RWPE2 (cell line): ENCODE results near the gene CA7.

Source experiments
- ATAC-seq: fragments of 200-7000 bp; cut with Tn5 transposase; 3 replicates; pipeline ENCODE4 v1.9.1; 2021; ENCODE audit warnings: low read depth
- DNase-seq: peaks from one replicate; pipeline ENCODE4 v3.0.0-alpha.2; 2020; ENCODE audit warnings: low spot score
- H3K27ac ChIP-seq: fragments of 450-650 bp; 2 replicates; pipeline ENCODE4 v1.5.1; 2017; ENCODE audit warnings: mild to moderate bottlenecking; ENCODE audit not compliant: poor library complexity, severe bottlenecking
- H3K27me3 ChIP-seq: fragments of 250-450 bp; sonication (Bioruptor Pico); 2 replicates; pipeline ENCODE4 v1.5.1; 2021; ENCODE audit warnings: mild to moderate bottlenecking, moderate library complexity; ENCODE audit not compliant: insufficient read depth, poor library complexity, severe bottlenecking
- H3K36me3 ChIP-seq: fragments of 250-450 bp; sonication (Bioruptor Pico); 2 replicates; pipeline ENCODE4 v1.5.1; 2020; ENCODE audit warnings: low read depth, mild to moderate bottlenecking, moderate library complexity
- H3K4me1 ChIP-seq: fragments of 250-450 bp; sonication (Bioruptor Pico); 2 replicates; pipeline ENCODE4 v1.5.1; 2021; ENCODE audit warnings: mild to moderate bottlenecking, moderate library complexity; ENCODE audit not compliant: insufficient read depth, poor library complexity, severe bottlenecking
- H3K4me3 ChIP-seq: fragments of 250-450 bp; sonication (Bioruptor Pico); 2 replicates; pipeline ENCODE4 v1.5.1; 2021; ENCODE audit warnings: mild to moderate bottlenecking, moderate library complexity; ENCODE audit not compliant: severe bottlenecking
- H3K9me3 ChIP-seq: fragments of 250-450 bp; sonication (Bioruptor Pico); 2 replicates; pipeline ENCODE4 v1.5.1; 2021; ENCODE audit warnings: mild to moderate bottlenecking, moderate library complexity; ENCODE audit not compliant: severe bottlenecking
- CTCF ChIP-seq: fragments of 450-650 bp; IDR thresholded peaks from one replicate; pipeline ENCODE4 v1.5.1; 2017; ENCODE audit warnings: mild to moderate bottlenecking, moderate library complexity; ENCODE audit not compliant: poor library complexity, severe bottlenecking

CA7 gene

GRCh38 chr16:66886914-66887313 lies 42.7 kb downstream of the CA7 start:
- no peaks in the 10 kb centered on the region for H3K4me1 ChIP-seq
- no peaks in the 10 kb centered on the region for H3K27me3 ChIP-seq
- H3K36me3 ChIP-seq, result peaks cover 69% of the 10 kb centered on the region
- no peak for DNase-seq
- no peak for TF ChIP-seq CTCF
- H3K9me3 ChIP-seq, result no peaks in the 10 kb centered on the region
- H3K27ac ChIP-seq, result no peak overlapping the region
- H3K4me3 ChIP-seq, result no peak overlapping the region
- ATAC-seq, result no peak

- Histone ChIP-seq H3K36me3 (peaks cover 55% of the 10 kb centered on the region), H3K27ac (no peak overlapping the region), H3K27me3 (no peaks in the 10 kb centered on the region), H3K4me1 (no peaks in the 10 kb centered on the region), H3K4me3 (no peak overlapping the region), H3K9me3 (no peaks in the 10 kb centered on the region)
- DNase-seq (no peak), ATAC-seq (no peak)
- no peak for TF ChIP-seq CTCF
Measured at GRCh38 chr16:66888647-66889615, 44.7 kb downstream of the CA7 start.

DNA sequence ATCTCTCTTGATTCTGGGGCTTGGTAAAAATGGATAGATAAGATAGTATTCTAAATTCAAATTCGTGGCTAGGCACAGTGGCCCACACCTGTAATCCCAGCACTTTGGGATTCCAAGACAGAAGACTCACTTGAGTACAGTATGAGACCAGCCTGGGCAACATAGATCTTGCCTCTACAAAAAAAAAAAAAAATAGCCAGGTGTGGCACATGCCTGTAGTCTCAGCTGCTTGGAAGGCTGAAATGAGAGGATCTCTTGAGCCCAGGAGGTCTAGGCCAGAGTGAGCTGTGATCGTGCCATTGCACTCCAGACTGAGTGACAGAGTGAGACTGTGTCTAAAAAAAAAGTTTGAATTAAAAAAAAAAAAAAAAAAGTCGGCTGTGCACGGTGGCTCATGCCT lies 45.4 kb downstream of the CA7 start:
- Histone ChIP-seq H3K4me1 (no peaks in the 10 kb centered on the region), H3K9me3 (no peaks in the 10 kb centered on the region), H3K4me3 (no peak overlapping the region), H3K36me3 (peaks cover 49% of the 10 kb centered on the region), H3K27ac (no peak overlapping the region), H3K27me3 (no peaks in the 10 kb centered on the region)
- no peak for TF ChIP-seq CTCF
- ATAC-seq (no peak), DNase-seq (no peak)

DNA sequence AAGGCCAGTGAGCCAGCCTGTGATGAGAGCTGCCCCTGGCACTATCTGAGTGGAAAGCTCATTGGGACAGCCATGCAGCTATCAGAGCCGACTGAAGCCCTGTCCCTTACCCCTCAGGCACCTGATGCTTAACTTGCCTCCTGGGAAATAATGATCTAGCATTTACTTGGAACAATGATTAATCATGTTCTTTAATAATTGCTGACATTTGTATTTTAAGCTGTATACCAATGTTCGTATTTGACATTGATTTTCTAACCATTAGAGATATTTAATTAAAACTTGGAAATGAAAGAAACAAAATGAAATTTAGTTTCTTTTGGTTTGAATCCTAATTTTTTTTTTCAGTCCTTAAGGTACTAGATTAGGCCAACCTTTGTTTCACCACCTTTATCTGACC lies 46.6 kb downstream of the CA7 start:
- no peak overlapping the region for H3K27ac ChIP-seq
- H3K4me1 ChIP-seq, result no peaks in the 10 kb centered on the region
- DNase-seq (no peak), ATAC-seq (no peak)
- no peaks in the 10 kb centered on the region for H3K27me3 ChIP-seq
- no peaks in the 10 kb centered on the region for H3K9me3 ChIP-seq
- H3K36me3 ChIP-seq, result peaks cover 37% of the 10 kb centered on the region
- no peak for TF ChIP-seq CTCF
- no peak overlapping the region for H3K4me3 ChIP-seq

DNA sequence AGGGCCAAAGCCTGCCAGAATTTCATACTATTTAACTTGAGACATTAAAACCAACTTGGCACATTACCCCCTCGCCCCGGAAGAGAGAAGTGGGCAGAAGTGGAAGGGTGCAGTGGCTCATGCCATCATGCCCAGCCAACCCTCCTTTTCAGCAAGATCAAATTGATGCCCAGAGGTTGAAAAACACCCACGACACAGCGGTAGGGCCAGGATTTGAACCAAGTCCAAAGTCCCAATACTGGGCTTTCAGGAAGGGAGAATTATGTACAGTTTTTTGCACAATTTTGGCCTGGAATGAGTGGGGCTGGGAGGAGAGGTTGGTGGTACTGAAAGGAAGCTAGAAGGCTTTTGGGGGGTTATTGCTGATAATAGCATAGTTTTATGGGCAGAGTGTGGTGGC lies 47.1 kb downstream of the CA7 start:
- no peaks in the 10 kb centered on the region for H3K9me3 ChIP-seq
- H3K27me3 ChIP-seq, result no peaks in the 10 kb centered on the region
- H3K36me3 ChIP-seq, result peaks cover 32% of the 10 kb centered on the region
- H3K27ac ChIP-seq, result no peak overlapping the region
- H3K4me3 ChIP-seq, result no peak overlapping the region
- no peak for TF ChIP-seq CTCF
- H3K4me1 ChIP-seq, result peaks cover 4% of the 10 kb centered on the region
- ATAC-seq (no peak), DNase-seq (no peak)
